Measurements from ENCODE around the gene ACIN1. TPM values are rescaled to one million over a fixed set of nuclear protein-coding genes. Genes with fewer than 3 reads are reported as not detected.
A peak's percentile ranks its signal among the peaks of the same experiment; 100 is the strongest.

ACIN1 gene
- total RNA-seq, 2 experiments from 2014 or later: 282 to 288 TPM

DNA sequence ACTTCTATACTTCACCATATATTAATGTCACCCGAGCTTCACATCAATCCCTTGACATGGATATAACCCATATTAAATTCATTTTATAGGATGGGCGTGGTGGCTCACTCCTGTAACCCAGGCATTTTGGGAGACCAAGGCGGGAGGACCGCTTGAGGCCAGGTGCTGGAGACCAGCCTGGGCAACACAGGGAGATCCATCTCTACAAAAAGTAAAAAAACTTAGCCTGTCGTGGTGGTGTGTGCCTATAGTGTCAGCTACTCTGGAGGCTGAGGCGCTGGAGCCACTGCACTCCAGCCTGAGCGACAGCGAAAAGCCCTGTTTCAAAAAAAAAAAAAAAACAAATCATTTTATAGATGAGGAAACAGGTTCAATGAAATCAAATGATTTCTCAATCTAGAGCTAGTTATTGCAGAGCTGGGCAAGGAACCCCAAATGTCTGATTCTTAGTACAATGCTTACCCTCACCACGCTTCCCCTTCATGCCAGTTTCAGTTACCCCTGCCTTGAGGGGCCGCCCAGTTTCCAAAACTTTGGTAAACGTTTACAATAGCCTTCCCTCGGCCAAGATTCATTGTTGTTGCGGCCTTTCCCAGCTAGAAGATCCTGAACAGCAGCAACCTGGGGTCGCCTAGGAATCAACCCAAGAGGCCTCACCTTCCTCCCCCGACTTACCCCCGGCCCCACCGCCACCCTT is 61.0 kb downstream of the ACIN1 start:
- Histone ChIP-seq H3K4me1 (ENCODE audit: insufficient read depth, low read length) (peaks cover 23% of the 10 kb centered on the region), H3K4me3 (ENCODE audit: low read length) (peak overlapping the region; percentile 59), H3K9me3 (ENCODE audit: control insufficient read depth in 1 of 2, insufficient read depth in 1 of 2, low read length in 2 of 2) (no peaks in the 10 kb centered on the region), H3K36me3 (ENCODE audit: insufficient read depth, low read length) (peaks cover 30% of the 10 kb centered on the region), H3K27ac (ENCODE audit: low read depth in 1 of 2, low read length in 2 of 2) (peak overlapping the region; percentile 75 to 94), H3K27me3 (ENCODE audit: control insufficient read depth in 1 of 2, insufficient read depth in 2 of 2, low read length in 2 of 2) (no peaks in the 10 kb centered on the region)
- peak overlapping the region; percentile 90 for H3K4me3 Mint-ChIP-seq
- ChIA-PET CTCF (interaction anchor here (1.2 to 2.5 kb wide), 5 partner anchors 24 to 147 kb away, joined by 3 to 16 read pairs (median 5); partner anchors contain the start of gene CDH24), POLR2A (interaction anchor here (0.8 to 5.3 kb wide), 12 partner anchors 10 to 287 kb away, joined by 3 to 65 read pairs (median 6); partner anchors contain the start of genes ACIN1, AJUBA, C14orf119 and PABPN1)
- TF ChIP-seq, protein P1, sequence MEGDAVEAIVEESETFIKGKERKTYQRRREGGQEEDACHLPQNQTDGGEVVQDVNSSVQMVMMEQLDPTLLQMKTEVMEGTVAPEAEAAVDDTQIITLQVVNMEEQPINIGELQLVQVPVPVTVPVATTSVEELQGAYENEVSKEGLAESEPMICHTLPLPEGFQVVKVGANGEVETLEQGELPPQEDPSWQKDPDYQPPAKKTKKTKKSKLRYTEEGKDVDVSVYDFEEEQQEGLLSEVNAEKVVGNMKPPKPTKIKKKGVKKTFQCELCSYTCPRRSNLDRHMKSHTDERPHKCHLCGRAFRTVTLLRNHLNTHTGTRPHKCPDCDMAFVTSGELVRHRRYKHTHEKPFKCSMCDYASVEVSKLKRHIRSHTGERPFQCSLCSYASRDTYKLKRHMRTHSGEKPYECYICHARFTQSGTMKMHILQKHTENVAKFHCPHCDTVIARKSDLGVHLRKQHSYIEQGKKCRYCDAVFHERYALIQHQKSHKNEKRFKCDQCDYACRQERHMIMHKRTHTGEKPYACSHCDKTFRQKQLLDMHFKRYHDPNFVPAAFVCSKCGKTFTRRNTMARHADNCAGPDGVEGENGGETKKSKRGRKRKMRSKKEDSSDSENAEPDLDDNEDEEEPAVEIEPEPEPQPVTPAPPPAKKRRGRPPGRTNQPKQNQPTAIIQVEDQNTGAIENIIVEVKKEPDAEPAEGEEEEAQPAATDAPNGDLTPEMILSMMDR (IDR thresholded peaks at IDR 0.05): no peak
- no peaks in the 10 kb centered on the region for H3K9me3 Mint-ChIP-seq
- peaks cover 43% of the 10 kb centered on the region for H3K4me1 Mint-ChIP-seq (ENCODE audit: low read depth)
- ATAC-seq (ENCODE audit: poor library complexity) (no peak), DNase-seq (no peak)
- intact Hi-C loops (cut with DNase I, micrococcal nuclease): loop anchor here (1.0 to 2.0 kb wide), 4 partner anchors 14 to 267 kb away; partner anchors contain the start of genes CDH24 (in 1 of the 2) and OXA1L (in 1 of the 2)
- H3K27me3 Mint-ChIP-seq: no peaks in the 10 kb centered on the region
- peaks cover 36% of the 10 kb centered on the region for H3K36me3 Mint-ChIP-seq (ENCODE audit: low read depth)
- H3K27ac Mint-ChIP-seq: peak overlapping the region; percentile 92

DNA sequence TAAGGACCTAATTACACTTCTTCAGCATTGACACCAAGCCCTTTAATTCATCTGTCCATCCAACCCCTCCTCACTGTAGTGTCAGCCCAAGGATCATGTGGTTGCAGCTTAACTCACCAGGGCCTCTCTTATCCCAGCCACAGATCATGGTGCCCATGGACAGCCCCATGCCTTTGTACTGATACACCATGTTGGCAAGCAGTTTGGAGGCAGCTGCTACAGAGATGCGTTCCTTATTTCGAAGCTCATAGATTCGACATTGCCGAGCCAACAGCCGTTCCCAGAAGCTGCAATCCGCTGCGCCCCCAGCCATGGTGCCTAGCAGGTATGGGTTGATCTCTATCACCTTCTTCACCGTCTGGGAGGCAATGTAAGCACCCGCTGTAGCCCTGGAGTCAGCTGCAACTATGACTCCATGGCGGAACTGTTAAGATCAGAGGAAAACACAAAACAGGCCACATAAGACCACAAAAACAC is 61.6 kb downstream of the ACIN1 start:
- intact Hi-C loops (cut with DNase I, micrococcal nuclease): loop anchor here in 1 of 2 experiments (2.0 kb wide), 1 partner anchor 266 kb away; the partner anchor contains the start of gene OXA1L
- H3K27ac ChIP-seq (ENCODE audit: low read depth in 1 of 2, low read length in 2 of 2): peak overlapping the region in 1 of 2 donors; percentile 75
- H3K9me3 Mint-ChIP-seq: no peaks in the 10 kb centered on the region
- peaks cover 41% of the 10 kb centered on the region for H3K36me3 Mint-ChIP-seq (ENCODE audit: low read depth)
- no peaks in the 10 kb centered on the region for H3K27me3 Mint-ChIP-seq
- DNase-seq (no peak), ATAC-seq (ENCODE audit: poor library complexity) (no peak)
- H3K4me1 Mint-ChIP-seq (ENCODE audit: low read depth): peaks cover 48% of the 10 kb centered on the region
- ChIA-PET CTCF (interaction anchor here (0.9 to 2.5 kb wide), 4 partner anchors 25 to 47 kb away, joined by 3 to 16 read pairs (median 6); partner anchors contain the start of gene CDH24), POLR2A (interaction anchor here (0.8 to 5.3 kb wide), 5 partner anchors 10 to 104 kb away, joined by 3 to 65 read pairs (median 9); partner anchors contain the start of genes ACIN1, C14orf119 and PRMT5)
- no peaks in the 10 kb centered on the region for H3K9me3 ChIP-seq (ENCODE audit: control insufficient read depth in 1 of 2, insufficient read depth in 1 of 2, low read length in 2 of 2)
- peaks cover 30% of the 10 kb centered on the region for H3K36me3 ChIP-seq (ENCODE audit: insufficient read depth, low read length)
- H3K4me1 ChIP-seq (ENCODE audit: insufficient read depth, low read length): peaks cover 29% of the 10 kb centered on the region
- TF ChIP-seq, protein P1 (IDR thresholded peaks at IDR 0.05): no peak
- peak overlapping the region; percentile 59 for H3K4me3 ChIP-seq (ENCODE audit: low read length)
- H3K27me3 ChIP-seq (ENCODE audit: control insufficient read depth in 1 of 2, insufficient read depth in 2 of 2, low read length in 2 of 2): no peaks in the 10 kb centered on the region
- H3K27ac Mint-ChIP-seq: peak overlapping the region; percentile 92
- H3K4me3 Mint-ChIP-seq: peak overlapping the region; percentile 90

DNA sequence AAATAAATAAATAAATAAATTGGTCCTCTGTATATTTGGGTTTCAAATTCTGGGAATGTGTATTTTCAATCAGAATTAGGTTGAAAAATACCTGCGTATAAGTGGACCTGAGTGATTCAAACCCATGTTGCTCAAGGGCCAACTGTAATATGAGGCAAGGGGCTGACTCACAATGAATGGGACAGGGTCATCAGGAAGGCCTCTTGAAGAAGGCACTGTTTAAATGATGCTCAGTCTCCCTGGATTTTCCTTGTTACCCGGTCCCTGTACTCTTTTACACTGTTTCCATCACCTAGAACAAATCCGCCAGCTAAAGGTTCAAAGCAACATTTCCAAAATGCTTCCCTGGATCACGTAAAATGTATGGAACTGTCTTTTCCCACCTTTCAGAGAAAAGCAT is 64.0 kb downstream of the ACIN1 start:
- Mint-ChIP-seq H3K27me3 (no peaks in the 10 kb centered on the region), H3K4me3 (no peak overlapping the region), H3K9me3 (no peaks in the 10 kb centered on the region), H3K4me1 (ENCODE audit: low read depth) (peaks cover 61% of the 10 kb centered on the region), H3K36me3 (ENCODE audit: low read depth) (peaks cover 54% of the 10 kb centered on the region), H3K27ac (peak overlapping the region; percentile 22)
- ChIA-PET POLR2A (interaction anchor here (1.0 to 5.3 kb wide), 3 partner anchors 11 to 74 kb away, joined by 4 to 65 read pairs (median 5); partner anchors contain the start of gene HAUS4), CTCF (interaction anchor here (1.0 to 1.8 kb wide), 3 partner anchors 9 to 44 kb away, joined by 3 to 4 read pairs (median 3); no protein-coding TSS in a partner anchor)
- Histone ChIP-seq H3K27ac (ENCODE audit: low read depth in 1 of 2, low read length in 2 of 2) (no peak overlapping the region), H3K27me3 (ENCODE audit: control insufficient read depth in 1 of 2, insufficient read depth in 2 of 2, low read length in 2 of 2) (no peaks in the 10 kb centered on the region), H3K36me3 (ENCODE audit: insufficient read depth, low read length) (peaks cover 38% of the 10 kb centered on the region), H3K4me1 (ENCODE audit: insufficient read depth, low read length) (peaks cover 36% of the 10 kb centered on the region), H3K4me3 (ENCODE audit: low read length) (no peak overlapping the region), H3K9me3 (ENCODE audit: control insufficient read depth in 1 of 2, insufficient read depth in 1 of 2, low read length in 2 of 2) (no peaks in the 10 kb centered on the region)
- ATAC-seq (ENCODE audit: poor library complexity) (no peak), DNase-seq (no peak)
- TF ChIP-seq, protein P1 (IDR thresholded peaks at IDR 0.05): no peak
- intact Hi-C loops (cut with DNase I, micrococcal nuclease): no loop called here
